ENCODE data around the gene CDH12.
"Not testable (repeated sequence)": the region's sequence is repeated elsewhere in the genome, so short reads cannot be mapped to it uniquely, and the experiment has no call there.

Gene CDH12

DNA sequence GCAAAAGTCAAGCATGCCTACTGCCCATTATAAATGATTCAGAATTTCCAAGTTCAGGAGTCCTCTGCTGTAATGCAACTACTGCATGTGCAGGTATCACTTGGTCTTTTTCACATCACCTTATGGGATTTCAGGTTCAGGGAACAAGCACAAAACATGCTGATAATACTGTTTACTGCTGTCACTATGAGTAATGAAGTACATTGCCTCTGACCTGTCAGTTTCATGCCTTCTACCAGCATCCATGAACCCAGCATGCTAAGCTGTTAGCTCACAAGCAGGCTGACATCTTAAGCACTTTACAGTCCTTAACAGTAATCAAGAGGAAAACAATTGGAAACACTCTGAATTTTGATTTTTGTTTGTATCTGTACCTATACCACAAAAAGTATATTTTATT, 743.8 kb downstream of the CDH12 start:
- no peak for DNase-seq

DNA sequence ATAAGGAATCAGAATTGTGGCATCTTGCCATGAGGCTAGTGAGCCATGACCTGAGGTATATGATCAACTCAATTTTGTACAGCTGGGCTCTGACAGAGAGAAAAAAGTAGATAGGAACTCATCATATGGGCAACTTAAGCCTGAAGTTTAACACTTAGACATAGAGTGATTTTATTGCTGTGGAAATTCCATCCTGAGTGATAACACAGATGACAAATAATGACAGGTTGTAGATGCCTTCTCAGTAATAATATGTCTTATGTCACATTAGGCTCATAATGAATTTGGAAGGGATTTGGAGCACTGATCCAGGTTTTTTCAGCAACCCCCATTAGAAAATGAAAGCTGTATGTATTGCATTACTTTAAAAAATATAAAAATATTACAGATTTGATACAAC, 744.6 kb downstream of the CDH12 start:
- DNase-seq: no peak

DNA sequence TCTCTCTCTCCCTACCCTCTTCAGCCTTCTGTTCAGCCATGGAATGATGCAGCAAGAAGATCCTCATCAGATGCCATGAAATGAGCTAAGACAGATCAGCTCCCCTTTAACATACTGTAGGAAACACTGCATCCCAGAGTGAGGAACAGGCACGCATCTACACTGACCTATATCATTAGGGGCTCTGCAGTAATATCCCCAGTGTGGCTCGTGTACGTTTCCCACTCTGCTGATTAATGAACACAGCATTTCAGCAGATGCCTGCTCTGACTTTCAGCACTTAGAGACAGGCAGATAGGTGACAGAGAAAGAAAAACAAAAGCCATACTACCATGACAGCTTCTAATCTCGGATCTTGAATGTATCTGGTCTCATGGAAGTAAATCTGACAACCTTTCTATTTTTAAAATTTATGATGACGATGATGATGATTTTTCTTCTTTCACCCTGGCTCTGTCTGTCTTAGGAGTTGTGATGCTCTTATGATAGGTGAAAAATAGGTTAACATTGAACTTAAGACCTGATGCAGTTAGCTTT, 750.3 kb downstream of the CDH12 start:
- DNase-seq: no peak

DNA sequence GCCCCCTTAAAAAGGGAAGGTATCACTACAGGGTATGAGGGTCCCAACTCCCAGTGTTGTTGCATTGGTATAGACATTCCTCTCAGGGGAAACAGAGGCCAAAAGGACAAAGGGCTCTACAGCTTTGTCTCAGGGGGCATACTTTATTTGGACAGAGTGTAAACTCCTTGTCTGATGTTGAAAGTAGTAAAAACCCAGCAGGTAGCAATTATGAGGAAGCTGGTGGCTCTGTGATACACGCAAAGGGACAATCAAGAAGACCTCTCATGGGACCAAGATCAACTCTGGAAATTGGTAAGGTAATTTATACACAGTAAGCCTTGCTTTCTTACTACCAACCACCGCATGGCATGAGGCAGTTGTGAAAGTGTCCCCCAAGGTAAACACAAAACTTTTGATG, 764.6 kb downstream of the CDH12 start:
- DNase-seq: no peak

DNA sequence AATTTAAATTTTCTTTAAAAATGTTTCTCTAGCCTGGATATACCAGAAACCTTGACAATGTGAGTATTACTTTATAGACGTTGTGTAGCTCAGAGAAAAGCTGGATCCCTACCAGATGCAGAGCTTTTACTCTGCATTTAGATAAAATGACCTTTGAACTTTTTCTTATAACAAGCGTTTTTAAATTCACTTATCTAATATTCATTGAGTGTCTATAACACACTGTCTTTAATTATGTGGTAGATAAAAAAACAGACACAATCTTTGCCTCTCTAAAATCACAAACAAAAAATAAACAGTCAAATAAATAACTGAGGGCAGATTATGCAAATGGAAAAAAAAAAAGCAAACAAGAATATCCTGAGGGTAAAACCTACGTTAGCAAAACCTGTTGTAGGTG, 773.6 kb downstream of the CDH12 start:
- DNase-seq: no peak

DNA sequence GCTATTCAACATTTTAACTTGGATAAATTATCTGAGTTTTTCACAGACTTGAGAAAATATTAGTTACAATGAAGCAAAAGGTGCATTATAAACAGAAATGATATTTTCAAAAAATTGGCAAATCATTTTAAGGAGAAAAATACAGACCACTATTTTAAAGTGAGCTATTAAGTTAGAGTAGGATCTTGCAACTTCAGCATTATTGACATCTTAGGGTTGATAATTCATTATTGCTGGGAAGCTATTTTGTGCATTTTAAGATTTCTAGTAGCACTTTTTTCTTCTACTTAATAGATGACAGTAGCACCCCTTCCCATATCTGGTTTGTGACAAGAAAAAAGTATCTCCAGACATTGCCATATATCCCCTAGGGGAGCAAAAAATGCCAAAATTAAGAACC, 774.1 kb downstream of the CDH12 start:
- DNase-seq: no peak

DNA sequence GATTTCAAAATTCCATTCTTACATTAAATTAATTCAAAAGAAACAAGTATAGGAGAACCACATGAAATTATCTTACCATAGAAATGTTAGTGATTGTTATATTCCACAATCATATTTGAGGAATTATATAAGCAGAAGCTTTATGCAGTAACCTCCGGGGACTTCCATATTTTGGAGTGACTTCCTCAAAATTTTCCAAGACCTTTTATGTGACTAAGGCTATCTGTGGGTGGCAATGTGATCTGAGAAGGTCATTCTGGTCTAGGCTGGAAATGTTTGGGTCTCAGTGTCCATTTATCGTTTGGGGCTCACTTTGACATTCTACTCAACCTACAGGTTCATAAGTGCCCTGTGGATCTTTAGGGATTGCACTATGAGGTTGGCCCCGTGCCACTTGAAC, 776.6 kb downstream of the CDH12 start:
- no peak for DNase-seq

DNA sequence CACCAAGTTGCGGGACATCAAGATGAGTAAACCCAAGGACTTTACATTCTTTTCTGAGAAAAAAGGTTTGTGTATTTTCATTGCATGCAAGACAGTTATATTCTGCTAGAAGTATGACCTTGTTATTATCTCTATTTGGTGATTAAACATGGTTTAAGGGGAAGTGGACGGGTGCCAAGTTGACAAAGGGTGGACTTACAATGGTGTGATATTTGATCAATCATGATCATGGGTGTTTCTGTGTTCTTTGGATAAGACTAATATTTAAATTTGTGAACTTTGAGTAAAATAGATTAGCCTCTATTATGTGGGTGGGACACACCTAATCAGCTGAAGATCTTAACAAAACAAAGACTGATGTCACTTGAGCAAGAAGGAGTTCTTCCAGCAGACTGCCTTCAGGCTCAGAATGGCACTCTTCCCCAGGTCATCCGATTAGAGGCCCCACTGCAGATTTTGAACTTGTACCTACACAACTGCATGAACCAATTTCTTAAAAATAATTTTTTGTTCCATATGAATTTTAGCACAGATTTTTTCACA, 782.9 kb downstream of the CDH12 start:
- DNase-seq: no peak

DNA sequence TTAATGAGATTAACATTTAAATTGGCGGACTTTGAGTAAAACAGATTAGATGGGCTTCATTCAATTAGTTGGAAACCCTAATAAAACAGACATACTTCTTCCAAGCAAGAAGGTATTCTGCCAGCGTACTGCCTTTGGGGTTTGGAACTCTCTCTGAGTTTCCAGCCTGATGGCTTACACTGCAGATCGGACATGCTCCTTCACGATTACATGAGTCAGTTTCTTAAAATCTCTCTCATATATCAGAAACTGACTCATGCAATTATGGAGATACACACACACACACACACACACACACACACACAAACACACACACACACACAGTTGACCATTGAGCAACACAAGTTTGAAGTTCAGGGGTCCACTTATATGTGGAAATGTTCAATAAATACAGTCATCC, 789.4 kb downstream of the CDH12 start:
- no peak for DNase-seq

DNA sequence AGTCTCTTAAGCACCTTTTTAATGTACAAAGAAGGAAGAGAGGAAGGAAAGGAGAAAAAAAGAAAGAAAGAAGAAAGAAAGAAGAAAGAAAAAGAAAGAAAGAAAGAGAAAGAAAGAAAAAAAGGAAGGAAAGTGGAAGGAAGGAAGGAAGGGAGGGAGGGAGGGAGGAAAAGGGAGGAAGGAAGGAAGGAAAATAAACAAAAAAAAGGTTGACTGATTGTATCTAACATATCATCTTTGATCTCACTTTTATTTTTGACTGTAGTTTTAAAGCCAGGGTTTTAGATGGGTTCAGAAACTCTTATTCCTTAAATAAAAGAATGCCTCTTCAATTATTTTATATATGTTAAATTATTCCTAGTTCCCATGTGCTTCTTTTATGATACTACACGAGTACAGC, 794.5 kb downstream of the CDH12 start:
- DNase-seq: no peak

DNA sequence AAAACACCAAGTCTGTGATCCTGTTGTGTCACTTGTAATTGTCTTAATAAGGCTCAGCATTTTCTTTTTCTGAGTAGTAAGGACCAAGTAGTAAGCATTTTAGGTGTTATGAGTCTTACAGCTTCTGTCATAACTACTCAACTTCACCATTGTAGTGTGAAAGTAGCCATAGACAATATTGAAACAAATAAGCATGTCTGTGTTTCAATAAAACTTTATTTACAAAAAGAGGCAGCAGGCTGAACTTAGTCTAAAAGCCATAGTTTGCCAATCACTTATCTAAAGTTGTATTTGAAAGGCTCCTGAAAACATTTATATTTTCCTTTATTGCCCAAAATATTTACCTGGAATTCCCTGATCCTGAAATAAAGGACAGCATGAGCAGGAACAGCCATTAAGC, 796.1 kb downstream of the CDH12 start:
- no peak for DNase-seq

DNA sequence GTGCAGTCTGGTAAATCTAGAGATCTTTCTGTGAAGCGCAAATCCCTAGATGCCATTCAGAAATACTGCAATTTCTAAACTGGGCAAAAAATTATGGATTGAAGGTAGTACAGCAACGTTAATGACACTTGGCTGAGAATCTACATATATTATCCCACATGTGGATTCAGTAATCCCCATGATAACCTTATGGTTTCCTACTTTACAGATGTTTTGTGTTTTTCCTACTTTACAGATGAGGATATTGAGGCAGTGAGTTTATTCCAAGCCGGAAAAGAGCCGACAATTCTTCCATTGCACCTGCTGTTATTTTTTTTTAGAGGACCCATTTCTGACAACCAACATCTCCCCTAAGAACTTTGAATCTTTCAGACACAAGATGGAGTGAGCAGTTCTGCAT, 796.5 kb downstream of the CDH12 start:
- DNase-seq: no peak

DNA sequence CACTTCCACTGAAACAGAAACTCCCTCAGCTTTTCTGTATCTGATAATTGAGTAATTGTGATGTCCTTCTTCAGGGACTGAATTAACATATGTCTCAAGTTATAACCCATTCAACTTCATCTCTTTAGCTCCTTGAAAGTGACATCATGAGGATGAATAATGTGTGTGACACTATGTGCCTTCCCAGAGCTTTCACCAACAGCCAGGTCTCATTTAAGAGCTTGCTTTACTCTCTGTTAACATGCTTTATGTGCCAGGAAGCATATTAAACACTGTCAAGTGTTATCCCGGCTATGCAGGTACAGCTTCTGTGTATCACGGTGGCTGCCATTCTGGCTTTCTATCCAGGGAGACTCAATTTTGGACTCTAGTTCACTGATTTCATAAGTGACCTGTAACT, 799.9 kb downstream of the CDH12 start:
- DNase-seq: no peak

DNA sequence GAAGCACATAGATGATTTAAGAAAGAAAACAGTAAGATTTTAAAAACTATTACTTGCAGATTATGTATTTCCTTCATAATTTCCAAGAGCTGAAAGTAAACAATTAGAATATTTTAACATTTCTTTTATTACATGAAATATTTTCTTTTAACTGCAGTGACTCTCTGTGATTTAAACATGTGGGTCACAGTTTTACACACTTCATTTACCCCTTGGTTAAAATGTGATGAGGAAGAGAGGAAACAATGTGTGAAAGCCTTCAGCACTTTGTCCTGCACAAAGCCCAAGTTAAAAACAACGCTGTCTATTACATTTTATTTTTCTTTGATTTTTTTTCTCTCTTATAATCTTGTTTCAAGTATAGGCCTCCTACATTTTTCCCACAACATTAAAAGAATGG, 801.3 kb downstream of the CDH12 start:
- DNase-seq: no peak

DNA sequence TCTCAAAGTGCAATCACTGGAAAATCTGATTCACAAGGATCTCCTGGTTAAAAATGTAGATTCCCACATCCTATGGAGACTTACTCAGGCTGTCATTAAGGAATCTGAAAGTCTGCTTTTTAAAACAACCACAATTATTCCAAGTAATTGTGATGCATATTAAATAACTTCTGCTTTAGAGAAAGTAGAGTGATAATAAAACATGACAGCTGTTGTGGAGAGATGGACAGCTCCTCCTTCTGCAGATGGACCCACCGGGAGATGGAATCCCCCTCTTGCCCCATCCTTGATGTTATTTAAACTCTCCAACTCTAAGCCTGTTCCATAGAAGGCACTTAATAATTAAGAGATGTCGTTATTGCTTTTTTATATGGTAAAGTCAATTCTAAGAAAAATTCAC, 802.2 kb downstream of the CDH12 start:
- no peak for DNase-seq

DNA sequence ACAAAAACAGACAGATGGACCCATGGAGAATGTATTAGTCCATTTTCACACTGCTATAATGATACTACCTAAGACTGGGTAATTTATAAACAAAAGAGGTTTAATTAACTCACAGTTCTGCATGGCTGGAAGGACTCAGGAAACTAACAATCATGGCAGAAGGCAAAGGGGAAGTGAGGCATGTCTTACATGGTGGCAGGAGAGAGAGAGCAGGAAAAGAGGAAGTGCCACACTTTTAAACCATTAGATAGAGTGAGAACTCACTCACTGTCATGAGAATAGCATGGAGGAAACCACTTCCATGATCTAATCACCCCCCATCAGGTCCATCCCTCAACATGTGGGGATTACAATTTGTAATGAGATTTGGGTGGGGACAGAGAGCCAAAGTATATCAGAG, 808.9 kb downstream of the CDH12 start:
- DNase-seq: peak; percentile 2

DNA sequence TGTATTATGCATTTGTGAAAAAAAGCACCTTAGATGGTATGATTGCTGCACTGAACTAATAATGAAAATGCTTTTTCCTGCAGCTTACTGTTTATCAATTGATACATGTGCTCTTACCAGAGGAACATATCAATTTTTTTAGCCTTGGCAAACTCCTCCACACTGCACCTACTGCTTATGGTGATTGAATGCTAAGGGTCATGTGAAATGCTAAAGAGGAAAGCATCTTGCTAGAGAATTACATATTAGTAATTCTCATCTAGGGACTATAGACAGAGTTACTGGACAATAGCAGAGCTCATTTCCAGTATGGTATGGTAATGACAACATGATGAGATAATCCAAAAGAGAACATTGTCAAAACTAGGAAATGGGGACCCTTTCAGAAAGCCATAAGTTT, 817.1 kb downstream of the CDH12 start:
- no peak for DNase-seq

DNA sequence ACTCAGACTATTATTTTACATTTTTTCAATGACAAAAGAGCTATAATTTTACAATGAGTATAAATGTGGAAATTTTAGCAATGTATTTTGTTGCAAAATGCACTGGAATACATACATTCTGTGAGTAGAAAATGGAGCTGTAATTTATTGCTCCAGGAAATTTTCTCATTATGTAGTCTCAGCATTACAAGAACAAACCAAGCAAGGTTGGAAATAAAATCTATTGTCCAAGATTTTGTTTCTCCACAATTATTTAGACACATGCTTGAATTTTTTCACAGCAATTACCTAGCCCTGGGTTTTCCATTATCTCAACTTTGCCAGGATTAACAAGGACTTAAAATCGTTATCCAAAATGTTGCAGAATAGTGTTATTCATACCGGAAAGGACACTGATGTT, 820.1 kb downstream of the CDH12 start:
- DNase-seq: no peak

DNA sequence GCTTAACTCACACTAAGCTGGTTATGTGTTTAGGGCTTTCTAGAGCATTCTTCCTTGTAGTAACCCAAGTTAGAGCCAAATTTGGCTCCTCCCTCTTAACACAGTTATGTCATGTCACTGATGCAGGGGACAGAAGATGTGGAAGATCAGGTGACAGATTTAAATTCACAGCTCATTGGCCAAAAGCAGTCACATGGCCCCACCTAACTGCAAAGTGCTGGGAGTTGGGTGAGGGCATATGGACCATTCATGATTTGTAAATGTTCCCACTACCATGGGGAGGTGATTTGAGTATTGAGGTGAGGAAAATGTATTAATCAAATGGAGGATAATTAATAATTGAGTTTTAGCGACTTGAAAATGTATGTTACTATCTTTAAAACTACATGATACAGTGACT, 829.4 kb downstream of the CDH12 start:
- DNase-seq: no peak

DNA sequence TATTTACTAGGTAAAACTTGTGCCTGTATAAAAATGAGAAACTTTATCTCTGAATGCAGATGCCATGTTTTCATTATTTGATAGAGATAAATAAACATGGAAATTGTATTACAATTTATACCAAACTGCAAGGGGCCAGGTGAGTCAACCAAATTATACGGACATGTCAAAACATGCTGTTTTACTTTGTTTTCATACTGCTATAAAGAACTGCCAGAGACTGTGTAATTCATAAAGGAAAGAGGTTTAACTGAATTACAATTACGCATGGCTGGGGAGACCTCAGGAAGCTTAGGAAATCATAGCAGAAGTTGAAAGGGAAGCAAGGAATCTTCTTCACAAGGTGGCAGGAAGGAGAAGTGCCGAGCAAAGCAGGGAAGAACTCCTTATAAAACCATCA, 840.3 kb downstream of the CDH12 start:
- DNase-seq: not testable (repeated sequence)

DNA sequence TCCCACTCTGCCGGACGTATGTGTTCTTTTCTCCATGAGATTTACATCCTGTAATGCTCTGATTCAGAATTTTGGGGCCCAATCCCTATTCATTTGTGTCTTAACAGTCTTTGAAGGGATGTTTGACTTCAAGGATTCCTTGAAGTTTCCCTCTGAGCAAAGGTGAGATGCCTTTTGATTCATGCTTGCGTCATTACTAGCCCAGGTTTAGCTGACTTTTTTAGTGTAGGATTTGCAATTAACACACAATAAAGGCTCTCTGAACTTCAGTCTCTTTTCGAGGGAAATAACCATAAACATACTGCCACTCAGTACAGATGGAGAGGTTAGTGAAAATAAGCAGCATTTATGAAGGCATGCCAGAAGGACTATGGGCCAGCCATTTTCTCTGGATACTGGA, 842.3 kb downstream of the CDH12 start:
- DNase-seq: not testable (repeated sequence)

DNA sequence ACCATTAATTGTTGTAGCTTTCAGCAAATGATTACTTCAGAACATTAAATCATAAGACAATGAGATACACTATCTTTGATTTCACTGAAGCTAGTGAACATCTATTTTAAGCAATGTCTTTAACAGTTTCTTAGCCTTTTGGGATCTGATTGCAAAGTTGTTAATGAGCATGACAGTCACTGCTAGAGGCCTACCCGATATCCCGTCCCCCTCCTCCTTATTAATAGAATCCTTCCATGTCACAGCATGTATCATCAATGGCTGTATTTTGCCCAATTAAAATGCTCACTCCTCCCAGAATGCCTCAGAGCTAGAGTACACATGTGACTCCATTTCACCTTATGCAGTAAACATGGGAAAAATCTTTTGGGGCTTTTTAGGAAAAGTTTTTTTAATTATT, 852.0 kb downstream of the CDH12 start:
- not testable (repeated sequence) for DNase-seq

DNA sequence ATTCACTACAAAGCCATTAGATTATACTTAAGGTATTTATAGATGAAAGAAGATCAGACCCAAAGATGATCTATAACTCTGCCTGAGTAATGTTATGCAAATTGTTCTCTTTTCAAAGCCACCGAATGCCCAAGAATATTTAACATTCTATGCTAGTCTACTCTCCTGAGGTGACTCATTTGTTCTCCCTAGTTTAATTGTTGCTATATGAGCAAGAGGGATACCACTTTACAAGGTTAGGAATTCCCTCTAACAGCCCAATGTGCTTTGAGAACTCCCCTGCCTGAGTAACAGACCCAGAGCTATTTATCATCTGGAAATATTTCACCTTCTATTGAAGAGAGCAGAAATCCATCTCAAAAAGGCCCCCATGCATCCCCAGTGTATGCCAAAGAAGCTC, 867.3 kb downstream of the CDH12 start:
- DNase-seq: not testable (repeated sequence)

DNA sequence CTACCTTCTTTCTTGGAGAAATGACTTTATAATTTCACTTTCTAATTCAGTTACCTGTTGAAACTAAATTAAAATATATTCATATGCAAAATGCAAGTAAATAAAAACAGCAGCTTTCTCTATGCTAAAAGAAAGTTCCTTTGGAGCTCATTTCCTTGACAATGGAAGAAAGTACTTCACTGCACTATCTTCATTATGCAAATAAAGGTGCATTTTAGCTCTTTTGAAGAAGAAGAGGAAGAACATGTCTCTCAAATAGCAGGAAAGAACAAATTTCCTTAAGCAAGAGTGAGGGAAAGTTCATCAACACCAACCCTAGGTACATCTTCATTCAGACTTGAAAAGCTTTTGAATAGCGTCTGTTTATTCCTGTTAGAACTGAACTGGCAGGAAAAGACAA, 901.6 kb downstream of the CDH12 start:
- not testable (repeated sequence) for DNase-seq

DNA sequence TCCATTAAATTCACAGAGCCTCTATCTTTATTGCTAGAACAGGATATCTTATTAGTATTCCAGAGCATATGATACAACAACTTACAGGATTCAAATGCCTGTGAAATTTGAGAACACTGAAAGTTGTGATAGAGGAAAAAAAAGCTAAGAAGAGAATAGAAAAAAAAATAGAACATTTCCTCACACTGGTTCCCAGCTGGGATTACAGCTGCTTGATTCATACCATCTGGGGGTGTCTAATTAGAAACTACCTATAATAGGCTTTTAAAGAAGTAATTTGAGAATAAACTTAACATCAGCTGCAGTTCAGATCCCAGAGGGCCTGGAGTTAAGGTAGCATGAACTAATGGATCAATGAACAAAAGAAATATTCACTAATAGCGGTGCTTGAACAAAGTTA, 922.0 kb downstream of the CDH12 start:
- no peak for DNase-seq

Measured in hematopoietic multipotent progenitor cell treated with erythropoietin and hydrocortisone succinate and interleukin-3 and kit ligand, for 6 days (in vitro differentiated cells).